Measurements from ENCODE around the gene BABAM2. TPM values are rescaled to one million over a fixed set of nuclear protein-coding genes. Genes with fewer than 3 reads are reported as not detected.

BABAM2 gene
- total RNA-seq, 1 experiment from 2014 or later: 57.6 TPM

GRCh38 chr2:28036307-28036706, 145.8 kb downstream of the BABAM2 start:
- DNase-seq (ENCODE audit: unreplicated experiment): no peak
- H3K27me3 Mint-ChIP-seq (ENCODE audit: insufficient read depth, unreplicated experiment): no peaks in the 10 kb centered on the region
- peak overlapping the region; percentile 44 for H3K27ac Mint-ChIP-seq (ENCODE audit: low read depth, unreplicated experiment)
- no peaks in the 10 kb centered on the region for H3K4me1 Mint-ChIP-seq (ENCODE audit: insufficient read depth, unreplicated experiment)
- BruUV-seq (replicated peaks): no TSS peak
- POLR2A ChIA-PET: no interaction called here
- H3K36me3 Mint-ChIP-seq (ENCODE audit: insufficient read depth, unreplicated experiment): no peaks in the 10 kb centered on the region
- no peaks in the 10 kb centered on the region for H3K9me3 Mint-ChIP-seq (ENCODE audit: unreplicated experiment)
- H3K4me3 Mint-ChIP-seq (ENCODE audit: unreplicated experiment): no peak overlapping the region
- no peak for TF ChIP-seq CTCF (IDR thresholded peaks at IDR 0.05; ENCODE audit: unreplicated experiment)
- CTCF ChIA-PET: no interaction called here
- intact Hi-C loops (cut with micrococcal nuclease): no loop called here

- Mint-ChIP-seq H3K9me3 (ENCODE audit: unreplicated experiment) (no peaks in the 10 kb centered on the region), H3K4me3 (ENCODE audit: unreplicated experiment) (no peak overlapping the region), H3K4me1 (ENCODE audit: insufficient read depth, unreplicated experiment) (no peaks in the 10 kb centered on the region), H3K27ac (ENCODE audit: low read depth, unreplicated experiment) (no peak overlapping the region), H3K27me3 (ENCODE audit: insufficient read depth, unreplicated experiment) (no peaks in the 10 kb centered on the region), H3K36me3 (ENCODE audit: insufficient read depth, unreplicated experiment) (no peaks in the 10 kb centered on the region)
- TF ChIP-seq CTCF (IDR thresholded peaks at IDR 0.05; ENCODE audit: unreplicated experiment): no peak
- ChIA-PET POLR2A (interaction anchor here (0.7 kb wide), 1 partner anchor 20 kb away, joined by 3 read pairs; no protein-coding TSS in a partner anchor), CTCF (no interaction called here)
- no TSS peak for BruUV-seq (replicated peaks)
- intact Hi-C loops (cut with micrococcal nuclease): no loop called here
- no peak for DNase-seq (ENCODE audit: unreplicated experiment)
These were observed 148.2 kb downstream of the BABAM2 start for GRCh38 chr2:28038722-28039121.

GRCh38 chr2:28045676-28046351, 155.3 kb downstream of the BABAM2 start:
- H3K9me3 Mint-ChIP-seq (ENCODE audit: unreplicated experiment): no peaks in the 10 kb centered on the region
- peaks cover 15% of the 10 kb centered on the region for H3K4me1 Mint-ChIP-seq (ENCODE audit: insufficient read depth, unreplicated experiment)
- H3K27ac Mint-ChIP-seq (ENCODE audit: low read depth, unreplicated experiment): no peak overlapping the region
- H3K27me3 Mint-ChIP-seq (ENCODE audit: insufficient read depth, unreplicated experiment): no peaks in the 10 kb centered on the region
- POLR2A ChIA-PET: interaction anchor here (0.6 to 0.8 kb wide), 2 partner anchors 8 to 53 kb away, joined by 4 read pairs; no protein-coding TSS in a partner anchor
- TSS peak; percentile 38 for BruUV-seq (replicated peaks)
- H3K36me3 Mint-ChIP-seq (ENCODE audit: insufficient read depth, unreplicated experiment): peaks cover 6% of the 10 kb centered on the region
- CTCF ChIA-PET: interaction anchor here (0.7 kb wide), 1 partner anchor 103 kb away, joined by 3 read pairs; no protein-coding TSS in a partner anchor
- intact Hi-C loops (cut with micrococcal nuclease): no loop called here
- no peak overlapping the region for H3K4me3 Mint-ChIP-seq (ENCODE audit: unreplicated experiment)
- DNase-seq (ENCODE audit: unreplicated experiment): peak; percentile 17
- no peak for TF ChIP-seq CTCF (IDR thresholded peaks at IDR 0.05; ENCODE audit: unreplicated experiment)

- intact Hi-C loops (cut with micrococcal nuclease): no loop called here
- no peak for TF ChIP-seq CTCF (IDR thresholded peaks at IDR 0.05; ENCODE audit: unreplicated experiment)
- H3K4me3 Mint-ChIP-seq (ENCODE audit: unreplicated experiment): no peak overlapping the region
- peaks cover 11% of the 10 kb centered on the region for H3K36me3 Mint-ChIP-seq (ENCODE audit: insufficient read depth, unreplicated experiment)
- CTCF ChIA-PET: no interaction called here
- no peaks in the 10 kb centered on the region for H3K9me3 Mint-ChIP-seq (ENCODE audit: unreplicated experiment)
- H3K27ac Mint-ChIP-seq (ENCODE audit: low read depth, unreplicated experiment): no peak overlapping the region
- no peaks in the 10 kb centered on the region for H3K27me3 Mint-ChIP-seq (ENCODE audit: insufficient read depth, unreplicated experiment)
- no TSS peak for BruUV-seq (replicated peaks)
- POLR2A ChIA-PET: interaction anchor here (1.2 kb wide), 1 partner anchor 84 kb away, joined by 3 read pairs; no protein-coding TSS in a partner anchor
- H3K4me1 Mint-ChIP-seq (ENCODE audit: insufficient read depth, unreplicated experiment): peaks cover 15% of the 10 kb centered on the region
- DNase-seq (ENCODE audit: unreplicated experiment): no peak
These were observed 156.4 kb downstream of the BABAM2 start for GRCh38 chr2:28046921-28047320.

Data from MCF 10A (cell line).